HG03460 (cell line): ENCODE data around the gene SEPTIN10.
"Not testable (repeated sequence)": the region's sequence is repeated elsewhere in the genome, so short reads cannot be mapped to it uniquely, and the experiment has no call there.

Experiments used
- ATAC-seq: cut with Tn5 transposase; IDR thresholded peaks from one replicate; pipeline ENCODE4 v1.9.1; 2021; ENCODE audit not compliant: unreplicated experiment

The SEPTIN10 gene

DNA sequence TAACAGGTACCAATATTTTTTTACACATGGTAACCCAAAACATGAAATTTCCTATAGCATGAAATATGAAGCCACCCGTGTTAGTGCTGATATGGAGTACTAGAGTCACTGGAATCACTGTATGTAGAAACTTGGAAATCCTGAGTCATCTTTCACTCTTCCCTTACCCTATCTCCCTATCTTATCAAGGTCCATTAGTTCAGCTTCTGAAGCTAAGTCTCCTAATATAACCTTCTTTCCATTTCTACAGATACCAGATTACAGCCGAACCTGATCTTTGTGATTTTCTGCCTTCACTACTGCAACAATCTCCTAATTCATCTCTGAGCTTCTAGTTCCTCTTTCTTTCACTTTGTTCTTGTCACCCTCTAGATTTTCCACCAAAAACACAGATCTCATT, 59.0 kb downstream of the SEPTIN10 start:
- ATAC-seq, result no peak

DNA sequence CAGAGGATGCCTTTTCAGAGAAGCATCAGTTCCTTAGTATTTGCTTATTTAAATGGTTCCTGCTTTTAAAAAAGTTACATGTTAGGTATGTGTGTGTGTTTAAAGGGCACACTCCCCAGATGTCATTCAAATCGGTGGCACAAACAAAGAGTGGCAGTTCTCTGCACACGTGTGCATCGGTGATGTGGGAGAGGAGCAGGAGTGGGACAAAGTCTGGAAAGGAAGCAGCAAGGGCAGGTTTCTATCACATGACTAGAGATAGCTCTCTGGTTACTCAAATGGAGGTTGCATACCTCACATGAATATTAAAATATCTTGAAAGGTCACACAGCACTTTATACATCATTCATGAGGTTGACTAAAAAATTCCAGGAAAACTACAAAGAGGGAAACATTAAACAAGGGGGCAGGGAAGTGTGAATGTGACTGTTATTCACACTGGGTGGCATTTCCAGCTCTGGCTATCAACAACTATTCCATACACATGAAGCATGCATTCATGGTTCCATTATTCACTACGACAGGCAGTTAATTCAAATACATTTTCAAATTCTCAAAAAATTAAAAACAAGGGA, 64.7 kb downstream of the SEPTIN10 start:
- ATAC-seq, result no peak

DNA sequence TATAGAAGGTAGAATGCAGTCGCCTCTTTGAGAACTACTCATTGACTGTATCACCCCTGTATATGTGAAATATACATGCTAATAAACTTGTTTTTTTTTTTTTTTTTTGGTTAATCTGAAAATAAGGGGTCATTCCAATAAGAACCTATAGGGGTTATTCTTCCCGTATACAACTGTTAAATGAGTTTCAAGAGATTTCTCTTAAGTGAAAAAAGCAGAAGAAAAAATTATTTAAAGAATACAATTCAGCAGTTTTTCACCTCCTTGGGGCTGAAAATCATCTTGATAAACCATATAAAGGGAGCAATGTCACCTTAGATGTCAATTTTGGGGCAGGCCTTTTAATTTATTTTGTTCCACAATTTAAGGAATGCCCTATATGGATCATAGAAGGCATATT, 66.5 kb downstream of the SEPTIN10 start:
- no peak for ATAC-seq

GRCh38 chr2:109545828-109546713, 67.7 kb downstream of the SEPTIN10 start:
- peak; percentile 88 for ATAC-seq

DNA sequence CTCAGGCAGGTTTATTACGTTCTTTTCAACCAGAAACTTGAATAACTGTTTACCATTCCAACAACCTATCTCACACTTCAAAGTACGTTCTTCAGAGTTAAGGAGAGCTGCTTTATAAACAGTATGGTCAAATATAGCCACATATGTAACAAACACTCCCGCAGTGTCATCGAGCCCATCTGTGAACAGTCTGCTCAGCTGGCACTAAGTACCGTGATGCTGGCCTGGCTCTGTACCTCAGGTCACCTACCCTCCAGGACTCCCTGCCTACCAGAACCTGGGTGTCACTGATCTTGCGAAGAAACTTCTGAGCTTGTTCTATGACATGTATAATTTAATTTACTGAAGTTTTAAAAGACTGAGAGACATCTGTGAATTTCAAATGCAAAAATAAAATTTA, 71.4 kb downstream of the SEPTIN10 start:
- no peak for ATAC-seq

- no peak for ATAC-seq
Observed at GRCh38 chr2:109538546-109538945, 75.2 kb downstream of the SEPTIN10 start.

DNA sequence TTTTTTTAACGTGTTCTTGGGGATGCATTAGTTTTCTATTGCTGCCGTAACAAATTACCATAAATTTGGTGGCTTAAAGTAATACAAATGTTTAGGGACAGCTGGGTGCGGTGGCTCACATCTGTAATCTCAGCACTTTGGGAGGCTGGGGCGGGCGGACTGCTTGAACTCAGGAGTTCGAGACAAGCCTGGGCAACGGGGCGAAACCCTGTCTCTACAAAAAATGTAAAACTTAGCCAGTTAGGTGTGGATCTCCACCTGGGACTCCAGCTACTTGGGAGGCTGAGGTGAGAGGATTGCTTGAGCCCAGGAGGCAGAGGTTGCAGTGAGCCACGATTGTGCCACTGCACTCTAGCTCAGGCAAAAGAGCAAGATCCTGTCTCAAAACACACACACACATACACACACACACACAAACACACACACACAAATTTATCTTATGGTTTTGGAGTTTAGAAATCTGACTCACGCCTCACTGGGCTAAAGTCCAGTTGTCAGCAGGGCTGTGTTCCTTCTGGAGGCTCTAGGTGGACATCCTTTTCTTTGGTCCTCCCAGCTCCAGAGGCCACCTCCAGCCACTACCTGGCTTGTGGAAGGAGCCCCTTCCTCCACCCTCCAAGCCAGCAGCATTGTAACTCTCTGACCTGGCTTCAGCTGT, 76.1 kb downstream of the SEPTIN10 start:
- no peak for ATAC-seq

- not testable (repeated sequence) for ATAC-seq
Observed at GRCh38 chr2:109536556-109536955, 77.2 kb downstream of the SEPTIN10 start.

- no peak for ATAC-seq
Observed at GRCh38 chr2:109535217-109535946, 78.4 kb downstream of the SEPTIN10 start.

- ATAC-seq, result no peak
Observed at GRCh38 chr2:109533823-109534222, 79.9 kb downstream of the SEPTIN10 start.

- no peak for ATAC-seq
Observed at GRCh38 chr2:109532728-109533076, 81.1 kb downstream of the SEPTIN10 start.

- no peak for ATAC-seq
Observed at GRCh38 chr2:109531896-109532727, 81.7 kb downstream of the SEPTIN10 start.

- no peak for ATAC-seq
Observed at GRCh38 chr2:109531221-109531620, 82.5 kb downstream of the SEPTIN10 start.

- no peak for ATAC-seq
Observed at GRCh38 chr2:109530712-109531111, 83.1 kb downstream of the SEPTIN10 start.

GRCh38 chr2:109529532-109530449, 84.0 kb downstream of the SEPTIN10 start:
- ATAC-seq, result no peak

DNA sequence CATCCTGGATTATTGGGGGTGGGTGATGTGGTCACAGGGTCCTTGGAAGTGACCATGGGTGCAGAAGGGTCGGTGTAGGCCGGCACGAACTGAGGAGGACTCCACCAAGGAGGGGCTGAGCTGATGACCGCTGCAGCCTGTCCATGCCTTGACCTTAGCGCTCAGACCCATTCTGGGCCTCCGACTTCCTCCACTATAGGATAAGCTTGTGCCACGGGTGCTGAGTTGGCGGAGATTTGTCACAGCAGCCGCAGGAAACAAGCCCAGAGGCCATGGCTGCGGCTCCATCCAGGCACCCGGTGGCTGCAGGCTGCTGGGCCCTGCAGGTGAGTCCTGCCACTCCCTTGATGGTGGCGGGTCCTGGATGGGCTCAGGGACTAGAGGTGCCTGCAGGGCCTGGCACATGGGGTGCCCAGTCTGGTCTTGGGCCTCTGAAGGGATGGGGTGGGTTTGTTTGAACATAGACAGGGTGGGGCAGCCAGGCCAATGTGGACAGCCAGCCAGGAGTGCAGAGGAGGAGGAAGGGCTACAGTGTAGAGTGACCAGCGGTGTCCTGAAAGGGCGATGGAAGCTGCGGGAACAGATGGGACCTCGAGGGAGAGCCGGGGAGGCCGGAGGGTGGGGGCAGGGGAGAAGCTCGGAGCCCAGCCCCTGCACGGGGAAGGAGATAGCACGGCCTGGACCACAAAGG, 84.8 kb downstream of the SEPTIN10 start:
- ATAC-seq, result no peak

DNA sequence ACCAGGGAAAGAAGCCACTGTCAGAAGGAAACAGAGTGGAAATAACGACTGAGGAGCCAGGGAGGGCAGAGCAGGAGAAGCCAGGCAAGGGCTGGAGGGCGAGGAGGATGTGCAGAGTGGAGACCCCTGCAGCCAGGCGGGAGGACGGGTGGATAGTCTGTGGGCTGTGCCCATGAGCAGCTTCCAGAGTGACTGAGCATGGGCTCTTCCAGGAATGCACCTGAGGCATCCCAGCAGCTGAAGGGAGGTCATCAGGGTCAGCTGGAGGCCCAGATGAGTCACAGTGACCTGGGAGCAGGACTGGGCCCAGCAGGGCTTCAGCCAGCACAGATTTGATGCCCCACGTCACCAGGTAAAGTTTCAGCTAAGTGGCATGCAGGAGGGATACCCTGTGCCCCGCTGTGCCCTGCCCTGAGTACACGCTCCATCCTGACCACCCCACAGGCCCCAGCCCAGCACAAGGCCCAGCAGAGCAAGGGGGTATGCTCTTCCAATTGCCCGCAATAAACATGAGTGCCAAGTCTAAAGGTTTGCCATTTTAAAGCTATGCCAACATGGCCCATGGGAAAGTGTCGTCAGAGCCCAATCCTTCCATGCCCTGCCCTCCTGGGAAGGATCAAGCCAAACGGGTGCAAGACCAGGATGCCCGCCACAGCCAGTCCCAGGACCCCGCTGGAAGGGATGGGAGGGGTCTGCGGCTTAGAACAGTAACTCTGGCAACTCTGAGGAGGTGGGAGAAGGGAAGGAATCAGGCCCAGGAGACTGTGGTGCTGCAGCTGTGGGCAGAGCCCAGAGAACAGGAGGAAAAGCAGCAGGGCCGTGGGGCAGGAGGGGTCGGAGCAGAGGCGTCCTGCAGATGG, 85.7 kb downstream of the SEPTIN10 start:
- no peak for ATAC-seq

GRCh38 chr2:109527079-109527478, 86.7 kb downstream of the SEPTIN10 start:
- ATAC-seq, result no peak
